OCI-LY7 (cell line): Measurements from ENCODE around the gene CD44. TPM values are rescaled to one million over a fixed set of nuclear protein-coding genes. Genes with fewer than 3 reads are reported as not detected.

Experiments used
- BruUV-seq: library from RNA; stranded (reverse); fragments of 400-500 nt; replicated peaks from 2 replicates; lab custom pipeline; 2021; lab: Mats Ljungman, UMichigan
- CTCF ChIA-PET: fragments of 300-600 bp; sonication (Branson Sonifier 250); formaldehyde crosslinking; loops from one replicate; lab custom pipeline; 2022; ENCODE audit warnings: antibody characterized with exemption; ENCODE audit not compliant: unreplicated experiment; lab: Charles Lee
- POLR2A ChIA-PET: fragments of 300-600 bp; sonication (Branson Sonifier 250); formaldehyde crosslinking; loops from one replicate; lab custom pipeline; 2022; ENCODE audit warnings: antibody characterized with exemption; lab: Charles Lee
- DNase-seq: peaks from one replicate; pipeline ENCODE4 v3.0.0-alpha.2; 2015; ENCODE audit warnings: low spot score
- H2AFZ ChIP-seq: fragments of 200-600 bp; sonication (generic), shearing (Covaris generic); 2 replicates; pipeline ENCODE4 v1.6.1; 2014; ENCODE audit warnings: mild to moderate bottlenecking, antibody characterized with exemption, low read length, moderate library complexity
- H3K27ac ChIP-seq: fragments of 200-600 bp; sonication (generic); 2 replicates; pipeline ENCODE4 v1.5.1; 2014; ENCODE audit warnings: mixed run types, low read depth, mild to moderate bottlenecking, moderate library complexity, low read length, inconsistent platforms; ENCODE audit not compliant: poor library complexity, severe bottlenecking
- H3K36me3 ChIP-seq: fragments of 200-600 bp; sonication (generic); 2 replicates; pipeline ENCODE4 v1.6.1; 2014; ENCODE audit warnings: mild to moderate bottlenecking, antibody characterized with exemption, low read length, moderate library complexity, mixed read lengths; ENCODE audit not compliant: insufficient read depth
- H3K4me1 ChIP-seq: fragments of 200-600 bp; sonication (generic); 2 replicates; pipeline ENCODE4 v1.5.1; 2014; ENCODE audit warnings: mild to moderate bottlenecking, low read length; ENCODE audit not compliant: insufficient read depth, poor library complexity, severe bottlenecking
- H3K4me2 ChIP-seq: fragments of 200-600 bp; sonication (generic); 2 replicates; pipeline ENCODE4 v1.6.1; 2014; ENCODE audit warnings: mild to moderate bottlenecking, low read length
- H3K4me3 ChIP-seq: fragments of 200-600 bp; sonication (generic); 2 replicates; pipeline ENCODE4 v1.5.1; 2014; ENCODE audit warnings: mild to moderate bottlenecking, low read depth, low read length; ENCODE audit not compliant: poor library complexity, severe bottlenecking
- H3K79me2 ChIP-seq: fragments of 200-600 bp; sonication (generic); 2 replicates; pipeline ENCODE4 v1.6.1; 2016; ENCODE audit warnings: low read depth, mild to moderate bottlenecking, low read length, moderate library complexity, mixed read lengths; ENCODE audit not compliant: insufficient read depth
- H3K9me2 ChIP-seq: fragments of 200-600 bp; sonication (generic); 2 replicates; pipeline ENCODE4 v1.6.1; 2016; ENCODE audit warnings: mild to moderate bottlenecking, low read length, mixed read lengths; ENCODE audit not compliant: insufficient read depth
- H3K9me3 ChIP-seq: fragments of 200-600 bp; sonication (generic); 2 replicates; pipeline ENCODE4 v1.6.1; 2014; ENCODE audit warnings: mild to moderate bottlenecking, mixed run types, low read length, mixed read lengths
- H4K20me1 ChIP-seq: fragments of 200-600 bp; sonication (generic); 2 replicates; pipeline ENCODE4 v1.6.1; 2014; ENCODE audit warnings: mild to moderate bottlenecking, antibody characterized with exemption, low read length, moderate library complexity, mixed read lengths; ENCODE audit not compliant: insufficient read depth
- CTCF ChIP-seq: fragments of 200-600 bp; sonication (generic); conservative IDR thresholded peaks from 2 replicates; pipeline ENCODE4 v1.5.1; 2014; ENCODE audit warnings: mild to moderate bottlenecking, antibody characterized with exemption, low read length, moderate library complexity, mixed read lengths
- EZH2phosphoT487 ChIP-seq: fragments of 200-600 bp; sonication (generic); IDR thresholded peaks from 2 replicates; pipeline ENCODE4 v1.6.1; 2018; ENCODE audit warnings: low read depth, borderline replicate concordance, mild to moderate bottlenecking, mixed run types, antibody characterized with exemption, low read length, moderate library complexity, mixed read lengths
- intact Hi-C: fragments of 100-400 bp; cut with micrococcal nuclease; formaldehyde crosslinking; loops from one replicate; pipeline ENCODE4 v1.10.0; 2022; ENCODE audit not compliant: unreplicated experiment
- total RNA-seq, 2 experiments: library from RNA; depleted of rRNA in 1 of 2; stranded (reverse); fragments of >200 nt in 1 of 2; shearing (Covaris generic) in 1 of 2; gene quantifications; 2 replicates each; pipeline ENCODE4 v1.2.3, GENCODE V29; 2014 to 2022

CD44 gene
- total RNA-seq, 2 experiments from 2014 or later = 0.55 TPM; not detected in 1

DNA sequence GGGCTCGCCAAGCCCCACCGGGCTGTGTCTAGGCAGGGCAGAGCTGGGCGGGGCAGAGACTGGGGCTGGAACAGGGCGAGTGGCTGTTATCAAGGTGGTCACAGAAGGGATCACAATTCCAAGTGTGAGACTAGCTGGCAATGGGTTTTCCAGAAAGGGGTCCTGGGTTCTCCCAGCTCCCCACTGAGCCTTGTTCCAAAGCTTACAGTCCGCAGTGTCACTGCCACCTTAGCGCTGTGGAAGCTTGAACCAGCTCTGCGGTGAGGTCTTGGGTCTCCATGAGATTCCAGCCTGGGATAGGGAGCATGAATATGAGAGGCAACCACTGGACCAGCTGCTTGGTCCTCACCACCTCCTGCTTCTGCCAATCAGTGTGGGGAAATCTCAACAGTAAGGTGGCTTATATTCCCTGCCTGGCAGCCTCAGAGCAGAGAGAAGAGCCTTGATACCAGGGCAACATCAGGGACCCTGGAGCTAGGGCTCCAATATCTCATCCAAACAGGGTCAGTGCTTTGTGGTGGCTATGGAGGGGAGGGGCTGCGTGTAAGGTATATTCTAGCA, 831 bp downstream of the CD44 start:
- no peak overlapping the region; the same call in 1 of the 2 replicates for H3K4me2 ChIP-seq
- H3K4me3 ChIP-seq = no peak overlapping the region
- H2AFZ ChIP-seq = no peak overlapping the region
- CTCF ChIA-PET = interaction anchor here (1.5 kb wide), 1 partner anchor 23 kb away, joined by 4 read pairs; no protein-coding TSS in a partner anchor
- no peak overlapping the region for H3K27ac ChIP-seq
- H3K36me3 ChIP-seq = no peaks in the 10 kb centered on the region
- TF ChIP-seq CTCF = no peak
- TF ChIP-seq EZH2phosphoT487 = no peak
- H3K9me2 ChIP-seq = no peaks in the 10 kb centered on the region
- intact Hi-C loops = no loop called here
- BruUV-seq = no TSS peak
- POLR2A ChIA-PET = interaction anchor here (1.0 to 1.8 kb wide), 3 partner anchors 23 to 83 kb away, joined by 3 to 6 read pairs (median 4); no protein-coding TSS in a partner anchor
- H4K20me1 ChIP-seq = no peaks in the 10 kb centered on the region
- no peaks in the 10 kb centered on the region for H3K9me3 ChIP-seq
- DNase-seq = no peak
- H3K4me1 ChIP-seq = peaks cover 19% of the 10 kb centered on the region
- no peaks in the 10 kb centered on the region for H3K79me2 ChIP-seq

GRCh38 chr11:35141071-35141470, 2.1 kb downstream of the CD44 start:
- CTCF ChIA-PET = interaction anchor here (1.5 kb wide), 1 partner anchor 24 kb away, joined by 4 read pairs; no protein-coding TSS in a partner anchor
- H3K79me2 ChIP-seq = no peaks in the 10 kb centered on the region
- no peaks in the 10 kb centered on the region for H3K36me3 ChIP-seq

GRCh38 chr11:35141571-35141971, 2.6 kb downstream of the CD44 start:
- H3K9me2 ChIP-seq = no peaks in the 10 kb centered on the region
- ChIA-PET CTCF (no interaction called here), POLR2A (interaction anchor here (0.7 to 1.8 kb wide), 6 partner anchors 21 to 142 kb away, joined by 3 to 6 read pairs (median 4); no protein-coding TSS in a partner anchor)
- H3K79me2 ChIP-seq = no peaks in the 10 kb centered on the region
- H3K9me3 ChIP-seq = no peaks in the 10 kb centered on the region
- no peaks in the 10 kb centered on the region for H3K36me3 ChIP-seq
- peaks cover 28% of the 10 kb centered on the region for H3K4me1 ChIP-seq
- TF ChIP-seq CTCF (no peak), EZH2phosphoT487 (no peak)
- H4K20me1 ChIP-seq = no peaks in the 10 kb centered on the region
- no TSS peak for BruUV-seq
- no peak overlapping the region for H3K4me3 ChIP-seq
- H2AFZ ChIP-seq = no peak overlapping the region
- intact Hi-C loops = no loop called here
- no peak overlapping the region for H3K4me2 ChIP-seq
- no peak for DNase-seq
- no peak overlapping the region for H3K27ac ChIP-seq

More at GRCh38 chr11:35141071-35141470, 2.1 kb downstream of the CD44 start:
- intact Hi-C loops = no loop called here
- Histone ChIP-seq H3K4me2 (no peak overlapping the region), H3K9me3 (no peaks in the 10 kb centered on the region), H3K4me1 (peaks cover 28% of the 10 kb centered on the region), H3K9me2 (no peaks in the 10 kb centered on the region), H4K20me1 (no peaks in the 10 kb centered on the region), H3K27ac (no peak overlapping the region), H3K4me3 (no peak overlapping the region), H2AFZ (no peak overlapping the region)
- BruUV-seq = no TSS peak
- no peak for TF ChIP-seq EZH2phosphoT487
- POLR2A ChIA-PET = interaction anchor here (0.6 to 1.8 kb wide), 7 partner anchors 21 to 220 kb away, joined by 3 to 6 read pairs (median 3); no protein-coding TSS in a partner anchor
- no peak for DNase-seq
